CD4-positive, alpha-beta T cell treated with Interleukin-17A for 1 hour (primary cell): ENCODE results near the gene UTP14A.
A peak's percentile ranks its signal among the peaks of the same experiment; 100 is the strongest.

Source experiments
- DNase-seq: peaks from one replicate; pipeline ENCODE4 v3.0.0-alpha.2; 2020

Gene UTP14A

DNA sequence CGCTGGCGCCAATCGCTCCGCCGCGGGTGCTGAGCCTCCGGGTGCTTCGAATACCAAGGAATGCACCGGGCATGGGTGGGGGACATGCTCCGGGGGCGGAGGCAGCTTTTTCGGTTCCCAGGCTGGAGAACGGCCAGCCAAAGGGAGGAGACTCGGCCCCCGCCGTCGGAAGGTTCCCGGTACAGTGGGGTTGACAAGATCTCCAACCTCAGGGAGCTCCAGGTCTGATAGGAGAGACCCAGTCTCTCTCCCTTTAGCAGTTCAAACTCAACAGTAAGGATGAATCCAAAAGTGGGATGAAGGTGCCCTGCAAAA, 47.3 kb downstream of the UTP14A start:
- no peak for DNase-seq

- no peak for DNase-seq
These were observed 47.9 kb downstream of the UTP14A start for GRCh38 chrX:129953881-129954280.

DNA sequence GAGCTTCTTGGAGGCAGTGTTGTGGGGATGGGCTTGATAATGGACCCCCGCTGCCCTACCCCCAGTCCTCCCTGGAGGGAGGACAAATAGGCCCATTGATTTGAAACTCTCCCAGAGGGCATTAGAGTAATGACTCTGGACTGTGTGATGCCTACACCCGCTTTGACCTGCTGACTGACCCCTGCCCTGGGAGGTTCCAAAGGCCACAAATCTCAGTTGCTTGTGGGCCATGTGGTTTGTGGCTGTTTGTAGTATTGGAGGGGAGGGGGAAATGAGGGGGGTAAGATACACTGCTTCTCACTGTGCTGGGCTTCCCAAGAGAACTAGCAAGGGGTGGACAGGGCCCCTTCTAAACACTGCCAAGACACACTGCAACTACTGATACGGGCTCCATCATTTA, 48.8 kb downstream of the UTP14A start:
- no peak for DNase-seq

- no peak for DNase-seq
These were observed 49.7 kb downstream of the UTP14A start for GRCh38 chrX:129955682-129956081.

DNA sequence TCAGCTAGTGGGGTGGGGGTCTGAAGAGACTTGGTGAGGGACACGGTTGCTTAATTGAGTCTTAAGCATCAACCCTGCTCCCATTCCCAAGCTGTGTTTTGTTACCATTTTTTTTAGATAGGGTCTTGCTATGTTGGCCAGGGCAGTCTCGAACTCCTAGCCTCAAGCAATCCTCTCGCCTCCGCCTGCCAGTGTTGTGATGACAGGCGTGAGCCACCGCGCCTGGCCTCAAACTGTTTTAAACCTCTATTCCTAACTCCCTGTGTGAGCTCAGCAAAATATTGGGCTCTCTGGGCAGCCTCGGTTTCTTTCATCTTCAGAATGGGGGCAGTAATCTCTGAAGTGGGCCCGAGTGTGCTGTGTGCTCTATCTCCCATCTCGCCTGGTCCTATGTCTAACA, 50.2 kb downstream of the UTP14A start:
- DNase-seq: no peak

DNA sequence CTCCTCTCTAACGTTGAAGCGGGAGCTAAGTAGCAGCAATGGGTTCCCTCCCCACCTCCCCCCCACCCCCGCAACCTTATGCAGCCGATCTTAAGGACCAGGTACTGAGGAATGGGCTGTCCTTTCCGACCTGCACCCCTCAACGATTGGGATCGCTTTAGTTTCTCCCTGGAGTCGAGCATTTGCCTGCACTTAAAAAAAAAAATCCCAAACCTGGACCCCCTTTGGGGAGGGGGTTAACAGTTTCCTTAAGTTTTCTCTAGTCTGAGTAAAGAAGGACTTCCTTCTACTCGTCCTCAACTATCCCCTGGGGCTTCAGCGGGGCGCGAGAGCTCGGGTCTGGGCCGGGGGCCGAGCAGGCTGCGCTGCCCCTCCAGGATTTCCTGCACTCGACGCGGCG, 50.8 kb downstream of the UTP14A start:
- no peak for DNase-seq

GRCh38 chrX:129957241-129958082, 51.5 kb downstream of the UTP14A start:
- peak; percentile 53 for DNase-seq

GRCh38 chrX:129958083-129958465, 52.1 kb downstream of the UTP14A start:
- no peak for DNase-seq

GRCh38 chrX:129958814-129959492, 53.0 kb downstream of the UTP14A start:
- no peak for DNase-seq

GRCh38 chrX:129959493-129959832, 53.5 kb downstream of the UTP14A start:
- DNase-seq: no peak

DNA sequence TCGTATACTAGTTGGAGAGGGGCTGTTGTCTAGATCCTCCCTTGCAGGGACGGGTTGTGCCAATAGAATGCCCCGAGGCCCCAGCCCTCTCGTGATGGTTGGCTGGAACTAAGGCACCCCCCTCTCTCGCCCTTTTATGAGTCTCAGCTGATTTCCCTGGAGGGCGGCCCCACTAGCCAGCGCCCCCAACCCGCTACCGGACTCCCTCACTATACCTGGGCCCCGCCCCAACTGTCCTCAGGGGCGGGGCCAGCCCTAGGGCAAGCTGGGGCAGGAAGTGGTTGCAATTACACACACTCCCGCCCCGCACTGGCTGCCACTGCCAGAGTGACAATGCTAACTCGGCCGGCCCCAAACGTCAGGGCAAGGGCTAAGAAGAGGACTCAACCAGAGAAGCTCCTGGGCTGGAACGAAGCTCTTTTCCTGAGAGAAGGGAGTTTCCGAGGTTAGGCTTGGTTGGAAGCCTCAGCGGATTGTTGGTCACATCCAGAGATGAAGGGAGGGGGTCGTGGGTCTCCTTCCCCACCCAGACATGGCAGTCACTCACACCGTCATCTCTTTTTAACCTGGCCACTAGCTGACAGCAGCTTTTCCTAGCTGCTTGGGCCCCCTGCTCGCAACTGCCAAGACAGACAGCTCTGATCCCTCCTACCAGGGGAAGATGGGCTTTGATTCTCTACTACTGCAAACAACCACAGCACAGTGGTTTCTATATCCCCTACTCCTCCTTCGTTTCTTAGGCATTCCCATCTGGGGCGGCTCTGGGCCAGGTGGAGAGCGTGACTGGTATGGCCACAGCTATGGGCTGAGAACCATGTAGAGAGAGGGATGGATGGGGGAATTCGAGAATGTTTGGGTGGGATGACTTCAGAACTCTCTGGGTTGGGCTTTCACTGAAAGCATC, 55.5 kb downstream of the UTP14A start:
- DNase-seq: peak; percentile 73

DNA sequence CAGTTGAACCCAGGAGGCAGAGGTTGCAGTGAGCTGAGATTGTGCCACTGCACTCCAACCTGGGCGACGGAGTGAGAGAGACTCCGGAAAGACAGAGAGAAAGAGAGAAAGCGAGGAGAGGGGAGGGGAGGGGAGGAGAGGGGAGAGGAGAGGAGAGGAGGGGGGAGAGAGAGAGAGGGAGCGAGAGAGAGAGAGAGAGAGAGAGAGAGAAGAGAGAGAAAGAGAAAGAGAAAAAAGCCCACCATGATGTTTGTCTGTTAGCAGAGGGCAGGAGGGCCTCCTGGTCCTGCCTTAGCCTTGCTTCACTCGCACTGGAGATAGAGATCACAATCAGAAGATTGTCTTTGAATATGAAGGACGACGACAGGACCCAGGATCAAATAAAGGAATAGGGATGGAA, 57.8 kb downstream of the UTP14A start:
- no peak for DNase-seq

GRCh38 chrX:129965166-129965565, 59.2 kb downstream of the UTP14A start:
- DNase-seq: no peak

GRCh38 chrX:129968968-129969367, 63.0 kb downstream of the UTP14A start:
- no peak for DNase-seq

DNA sequence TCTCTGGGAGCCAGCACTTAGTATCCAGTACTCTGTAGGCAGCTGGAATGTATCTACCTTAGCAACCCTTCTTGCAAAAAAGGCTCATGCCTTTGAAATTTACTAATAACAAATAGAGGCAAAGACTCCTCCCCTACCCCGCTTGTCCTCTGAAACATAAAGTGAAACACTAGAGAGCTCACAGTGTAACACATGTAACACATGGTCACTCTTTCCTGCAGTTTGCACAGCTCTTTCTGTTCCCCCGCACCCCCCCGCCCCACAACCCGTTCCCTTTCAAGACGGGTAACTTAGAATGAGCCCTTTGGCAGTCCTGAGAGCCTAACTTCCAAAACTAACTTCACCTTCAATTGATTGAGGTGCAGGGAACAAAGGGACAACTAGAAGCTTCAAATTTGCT, 70.5 kb downstream of the UTP14A start:
- DNase-seq: no peak
